Kidney epithelial cell (primary cell): ENCODE measurements around the gene ATOH8. TPM values are rescaled to one million over a fixed set of nuclear protein-coding genes. Genes with fewer than 3 reads are reported as not detected.

Experiments used
- DNase-seq: peaks from one replicate; pipeline ENCODE4 v3.0.0-alpha.2; 2010; ENCODE audit warnings: low read depth
- H3K27me3 ChIP-seq: 2 replicates; pipeline ENCODE4 v1.6.0; 2011; ENCODE audit warnings: low read length; ENCODE audit not compliant: control insufficient read depth, insufficient read depth
- H3K36me3 ChIP-seq: 2 replicates; pipeline ENCODE4 v1.5.1; 2011; ENCODE audit warnings: low read length; ENCODE audit not compliant: control insufficient read depth, insufficient read depth
- H3K4me3 ChIP-seq: 2 replicates; pipeline ENCODE4 v1.5.1; 2011; ENCODE audit warnings: low read depth, mild to moderate bottlenecking, control low read depth, low read length
- CTCF ChIP-seq: IDR thresholded peaks from 2 replicates; pipeline ENCODE4 v1.5.1; 2011; ENCODE audit warnings: mild to moderate bottlenecking, moderate library complexity, low read length, control low read depth, inconsistent platforms; ENCODE audit not compliant: insufficient read depth, poor library complexity, severe bottlenecking
- total RNA-seq: library from RNA; depleted of rRNA; stranded (reverse); fragments of >200 nt; gene quantifications from 2 replicates; pipeline ENCODE4 v1.2.3, GENCODE V29; 2015

The ATOH8 gene
- total RNA-seq, 1 donor from 2014 or later = 1.0 TPM

- Histone ChIP-seq H3K27me3 (peaks cover 5% of the 10 kb centered on the region), H3K36me3 (no peaks in the 10 kb centered on the region), H3K4me3 (no peak overlapping the region)
- no peak for DNase-seq
- no peak for TF ChIP-seq CTCF
Measured at GRCh38 chr2:85778646-85779379, 25.0 kb downstream of the ATOH8 start.

- Histone ChIP-seq H3K27me3 (peaks cover 5% of the 10 kb centered on the region), H3K4me3 (no peak overlapping the region), H3K36me3 (no peaks in the 10 kb centered on the region)
- DNase-seq = no peak
- TF ChIP-seq CTCF = no peak
Measured at GRCh38 chr2:85779641-85780315, 26.0 kb downstream of the ATOH8 start.

GRCh38 chr2:85780316-85781012, 26.7 kb downstream of the ATOH8 start:
- peaks cover 4% of the 10 kb centered on the region for H3K27me3 ChIP-seq
- TF ChIP-seq CTCF = no peak
- no peaks in the 10 kb centered on the region for H3K36me3 ChIP-seq
- DNase-seq = no peak
- H3K4me3 ChIP-seq = no peak overlapping the region

- Histone ChIP-seq H3K36me3 (no peaks in the 10 kb centered on the region), H3K4me3 (no peak overlapping the region), H3K27me3 (peaks cover 4% of the 10 kb centered on the region)
- TF ChIP-seq CTCF = no peak
- DNase-seq = no peak
Measured at GRCh38 chr2:85781013-85781332, 27.2 kb downstream of the ATOH8 start.

- DNase-seq = no peak
Measured at GRCh38 chr2:85783796-85784195, 30.0 kb downstream of the ATOH8 start.

More at GRCh38 chr2:85783796-85784195, 30.0 kb downstream of the ATOH8 start:
- Histone ChIP-seq H3K4me3 (no peak overlapping the region), H3K27me3 (peaks cover 8% of the 10 kb centered on the region), H3K36me3 (no peaks in the 10 kb centered on the region)
- no peak for TF ChIP-seq CTCF
